Panc1 (cell line): ENCODE results near the gene HRH3. TPM values are rescaled to one million over a fixed set of nuclear protein-coding genes. Genes with fewer than 3 reads are reported as not detected.

Experiments used
- ATAC-seq: fragments of 200-7000 bp; cut with Tn5 transposase; 2 replicates; pipeline ENCODE4 v1.9.1; 2020; ENCODE audit warnings: mild to moderate bottlenecking, moderate library complexity
- BruUV-seq: library from RNA; stranded (reverse); fragments of 400-500 nt; replicated peaks from 2 replicates; lab custom pipeline; 2021; lab: Mats Ljungman, UMichigan
- CTCF ChIA-PET: fragments of 300-600 bp; sonication (Branson Sonifier 250); formaldehyde crosslinking; loops from one replicate; lab custom pipeline; 2022; ENCODE audit warnings: antibody characterized with exemption; lab: Charles Lee
- POLR2A ChIA-PET: fragments of 300-600 bp; sonication (Branson Sonifier 250); formaldehyde crosslinking; loops from one replicate; lab custom pipeline; 2022; ENCODE audit warnings: antibody characterized with exemption; lab: Charles Lee
- DNase-seq: peaks from one replicate; pipeline ENCODE4 v3.0.0-alpha.2; 2010; ENCODE audit warnings: low read depth, low spot score
- H3K27ac ChIP-seq: 2 replicates; pipeline ENCODE4 v1.5.1; 2011; ENCODE audit warnings: mild to moderate bottlenecking, low read length, inconsistent platforms
- H3K27me3 ChIP-seq: fragments of 200-500 bp; sonication (Bioruptor generic); 2 replicates; pipeline ENCODE4 v1.6.0; 2014; ENCODE audit warnings: low read length, inconsistent platforms; ENCODE audit not compliant: control insufficient read depth, insufficient read depth
- H3K36me3 ChIP-seq: fragments of 200-500 bp; sonication (Bioruptor generic); 2 replicates; pipeline ENCODE4 v1.5.1; 2014; ENCODE audit warnings: inconsistent platforms, mild to moderate bottlenecking, low read length, moderate library complexity; ENCODE audit not compliant: control insufficient read depth, insufficient read depth
- H3K4me1 ChIP-seq: 2 replicates; pipeline ENCODE4 v1.5.1; 2011; ENCODE audit warnings: inconsistent platforms, mild to moderate bottlenecking, low read length, moderate library complexity; ENCODE audit not compliant: control insufficient read depth, insufficient read depth
- H3K4me3 ChIP-seq, 2 experiments: 2 replicates each; pipeline ENCODE4 v1.5.1; 2011 to 2012; ENCODE audit warnings: low read depth in 2 of 2, low read length in 2 of 2, mild to moderate bottlenecking in 2 of 2, inconsistent platforms in 1 of 2, moderate library complexity in 1 of 2
- H3K9me3 ChIP-seq: fragments of 200-500 bp; sonication (Bioruptor generic); 2 replicates; pipeline ENCODE4 v1.5.1; 2014; ENCODE audit warnings: low read depth, mild to moderate bottlenecking, inconsistent platforms, low read length, moderate library complexity; ENCODE audit not compliant: control insufficient read depth, insufficient read depth
- POLR2AphosphoS5 ChIP-seq: IDR thresholded peaks from 2 replicates; pipeline ENCODE4 v1.6.1; 2012; ENCODE audit warnings: mild to moderate bottlenecking, low read depth, low read length, moderate library complexity
- SIN3A ChIP-seq: IDR thresholded peaks from 2 replicates; pipeline ENCODE4 v1.6.1; 2012; ENCODE audit warnings: low read depth, mild to moderate bottlenecking, low read length, moderate library complexity, borderline replicate concordance; ENCODE audit not compliant: insufficient read depth
- TCF7L2 ChIP-seq: IDR thresholded peaks from 2 replicates; pipeline ENCODE4 v1.6.1; 2011; ENCODE audit warnings: mild to moderate bottlenecking, low read depth, low read length, inconsistent platforms
- in situ Hi-C: cut with HindIII; loops from 2 replicates; pipeline ENCODE4 v1.10.0; 2016; ENCODE audit warnings: low sequenced_read_pairs, low pct_unique_long_range_greater_than_20kb
- intact Hi-C: fragments of 100-400 bp; cut with micrococcal nuclease; formaldehyde crosslinking; loops from one replicate; pipeline ENCODE4 v1.10.0; 2022; ENCODE audit not compliant: unreplicated experiment
- total RNA-seq: library from RNA; stranded (reverse); gene quantifications from one replicate; pipeline ENCODE4 v1.2.1, GENCODE V29; 2021; ENCODE audit not compliant: unreplicated experiment
- TF ChIP-seq, protein P1 (sequence below): fragments of 450-650 bp; IDR thresholded peaks from 2 replicates; pipeline ENCODE4 v1.5.1; 2017; ENCODE audit warnings: mild to moderate bottlenecking
- TF ChIP-seq, protein P2 (sequence below), 2 experiments: IDR thresholded peaks; 2 replicates each; pipeline ENCODE4 v1.6.1; 2011 to 2012; ENCODE audit warnings: low read depth in 2 of 2, control low read depth in 1 of 2, low read length in 1 of 2, mild to moderate bottlenecking in 1 of 2, moderate library complexity in 1 of 2; ENCODE audit not compliant: insufficient read depth in 1 of 2

HRH3 gene
- total RNA-seq, 1 experiment from 2014 or later: 0.10 TPM

- BruUV-seq: no TSS peak
- ChIA-PET POLR2A (no interaction called here), CTCF (no interaction called here)
- in situ Hi-C loops (no loop called here), intact Hi-C loops (no loop called here)
- Histone ChIP-seq H3K9me3 (no peaks in the 10 kb centered on the region), H3K4me1 (no peaks in the 10 kb centered on the region; the same call in 1 of the 2 replicates), H3K36me3 (no peaks in the 10 kb centered on the region), H3K27ac (no peak overlapping the region), H3K4me3 (no peak overlapping the region), H3K27me3 (no peaks in the 10 kb centered on the region)
- TF ChIP-seq SIN3A: no peak
- TF ChIP-seq, protein P1, sequence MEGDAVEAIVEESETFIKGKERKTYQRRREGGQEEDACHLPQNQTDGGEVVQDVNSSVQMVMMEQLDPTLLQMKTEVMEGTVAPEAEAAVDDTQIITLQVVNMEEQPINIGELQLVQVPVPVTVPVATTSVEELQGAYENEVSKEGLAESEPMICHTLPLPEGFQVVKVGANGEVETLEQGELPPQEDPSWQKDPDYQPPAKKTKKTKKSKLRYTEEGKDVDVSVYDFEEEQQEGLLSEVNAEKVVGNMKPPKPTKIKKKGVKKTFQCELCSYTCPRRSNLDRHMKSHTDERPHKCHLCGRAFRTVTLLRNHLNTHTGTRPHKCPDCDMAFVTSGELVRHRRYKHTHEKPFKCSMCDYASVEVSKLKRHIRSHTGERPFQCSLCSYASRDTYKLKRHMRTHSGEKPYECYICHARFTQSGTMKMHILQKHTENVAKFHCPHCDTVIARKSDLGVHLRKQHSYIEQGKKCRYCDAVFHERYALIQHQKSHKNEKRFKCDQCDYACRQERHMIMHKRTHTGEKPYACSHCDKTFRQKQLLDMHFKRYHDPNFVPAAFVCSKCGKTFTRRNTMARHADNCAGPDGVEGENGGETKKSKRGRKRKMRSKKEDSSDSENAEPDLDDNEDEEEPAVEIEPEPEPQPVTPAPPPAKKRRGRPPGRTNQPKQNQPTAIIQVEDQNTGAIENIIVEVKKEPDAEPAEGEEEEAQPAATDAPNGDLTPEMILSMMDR: no peak
- TF ChIP-seq POLR2AphosphoS5: no peak
- TF ChIP-seq, protein P2, sequence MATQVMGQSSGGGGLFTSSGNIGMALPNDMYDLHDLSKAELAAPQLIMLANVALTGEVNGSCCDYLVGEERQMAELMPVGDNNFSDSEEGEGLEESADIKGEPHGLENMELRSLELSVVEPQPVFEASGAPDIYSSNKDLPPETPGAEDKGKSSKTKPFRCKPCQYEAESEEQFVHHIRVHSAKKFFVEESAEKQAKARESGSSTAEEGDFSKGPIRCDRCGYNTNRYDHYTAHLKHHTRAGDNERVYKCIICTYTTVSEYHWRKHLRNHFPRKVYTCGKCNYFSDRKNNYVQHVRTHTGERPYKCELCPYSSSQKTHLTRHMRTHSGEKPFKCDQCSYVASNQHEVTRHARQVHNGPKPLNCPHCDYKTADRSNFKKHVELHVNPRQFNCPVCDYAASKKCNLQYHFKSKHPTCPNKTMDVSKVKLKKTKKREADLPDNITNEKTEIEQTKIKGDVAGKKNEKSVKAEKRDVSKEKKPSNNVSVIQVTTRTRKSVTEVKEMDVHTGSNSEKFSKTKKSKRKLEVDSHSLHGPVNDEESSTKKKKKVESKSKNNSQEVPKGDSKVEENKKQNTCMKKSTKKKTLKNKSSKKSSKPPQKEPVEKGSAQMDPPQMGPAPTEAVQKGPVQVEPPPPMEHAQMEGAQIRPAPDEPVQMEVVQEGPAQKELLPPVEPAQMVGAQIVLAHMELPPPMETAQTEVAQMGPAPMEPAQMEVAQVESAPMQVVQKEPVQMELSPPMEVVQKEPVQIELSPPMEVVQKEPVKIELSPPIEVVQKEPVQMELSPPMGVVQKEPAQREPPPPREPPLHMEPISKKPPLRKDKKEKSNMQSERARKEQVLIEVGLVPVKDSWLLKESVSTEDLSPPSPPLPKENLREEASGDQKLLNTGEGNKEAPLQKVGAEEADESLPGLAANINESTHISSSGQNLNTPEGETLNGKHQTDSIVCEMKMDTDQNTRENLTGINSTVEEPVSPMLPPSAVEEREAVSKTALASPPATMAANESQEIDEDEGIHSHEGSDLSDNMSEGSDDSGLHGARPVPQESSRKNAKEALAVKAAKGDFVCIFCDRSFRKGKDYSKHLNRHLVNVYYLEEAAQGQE (IDR thresholded peaks at IDR 0.05; ENCODE audit: insufficient read depth in 1 of 2, low read depth in 2 of 2, low read length in 1 of 2): no peak
- no peak for TF ChIP-seq TCF7L2
- no peak; the same call in 1 of the 2 replicates for ATAC-seq
- DNase-seq: no peak
Measured at GRCh38 chr20:62254021-62254724, 34.1 kb upstream of the HRH3 start.

DNA sequence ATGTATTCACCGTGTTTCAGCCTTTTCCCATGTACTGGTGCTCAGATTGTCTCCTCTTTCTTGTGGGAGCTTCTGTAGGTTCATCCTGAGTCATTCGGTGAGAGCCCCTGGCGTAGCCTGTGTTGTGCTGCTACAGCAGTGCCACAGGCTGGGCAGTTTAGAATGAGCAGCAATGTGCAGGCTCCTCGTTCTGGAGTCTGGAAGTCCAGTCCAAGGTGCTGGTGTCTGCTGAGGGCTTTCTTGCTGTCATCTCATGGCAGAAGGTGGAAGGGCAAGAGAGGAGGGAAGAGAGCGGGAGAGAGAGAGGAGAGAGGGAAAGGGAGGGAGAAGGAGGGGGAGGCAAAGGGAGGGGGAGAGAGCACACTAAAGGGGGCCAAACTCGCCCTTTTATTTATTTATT, 33.3 kb upstream of the HRH3 start:
- TF ChIP-seq, protein P1: no peak
- TF ChIP-seq SIN3A (no peak), TCF7L2 (no peak), POLR2AphosphoS5 (no peak)
- TF ChIP-seq, protein P2 (IDR thresholded peaks at IDR 0.05; ENCODE audit: insufficient read depth in 1 of 2, low read depth in 2 of 2, low read length in 1 of 2): no peak
- no peaks in the 10 kb centered on the region for H3K9me3 ChIP-seq
- intact Hi-C loops: no loop called here
- H3K4me3 ChIP-seq: no peak overlapping the region
- CTCF ChIA-PET: no interaction called here
- no peak overlapping the region for H3K27ac ChIP-seq
- BruUV-seq: no TSS peak
- in situ Hi-C loops: no loop called here
- no peak for ATAC-seq
- no peaks in the 10 kb centered on the region for H3K27me3 ChIP-seq
- POLR2A ChIA-PET: no interaction called here
- no peaks in the 10 kb centered on the region for H3K36me3 ChIP-seq
- no peak for DNase-seq
- no peaks in the 10 kb centered on the region; the same call in 1 of the 2 replicates for H3K4me1 ChIP-seq
